GM12865 (cell line): ENCODE data around the gene ACTR3.

Source experiments
- DNase-seq: peaks from one replicate; pipeline ENCODE4 v3.0.0; 2010; ENCODE audit warnings: low read depth
- H3K4me3 ChIP-seq: 2 replicates; pipeline ENCODE4 v1.5.1; 2011; ENCODE audit warnings: mild to moderate bottlenecking, low read depth, low read length, control low read depth
- TF ChIP-seq, protein P1 (sequence below): IDR thresholded peaks from 2 replicates; pipeline ENCODE4 v1.5.1; 2011; ENCODE audit warnings: low read length, control low read depth, low read depth, inconsistent platforms; ENCODE audit not compliant: insufficient read depth; ENCODE audit errors: missing control alignments

Gene ACTR3

DNA sequence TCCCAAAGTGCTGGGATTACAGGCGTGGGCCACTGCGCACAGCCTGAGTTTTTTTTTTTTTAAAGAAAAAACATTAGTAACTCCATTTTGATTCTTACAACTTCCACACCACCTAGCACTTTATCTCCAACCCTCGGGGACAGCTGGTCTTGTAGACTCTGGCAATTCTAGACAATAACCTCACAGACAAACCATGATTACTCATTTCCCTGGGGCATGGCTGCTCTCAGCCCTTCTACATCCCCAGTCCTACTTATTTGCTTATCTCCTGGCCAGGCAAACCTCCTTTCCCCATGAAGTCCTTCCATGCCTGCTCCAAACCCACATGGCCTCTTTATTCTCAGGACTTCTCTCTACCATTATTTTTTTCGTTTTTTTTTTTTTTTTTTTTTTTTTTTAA, 91.1 kb downstream of the ACTR3 start:
- TF ChIP-seq, protein P1, sequence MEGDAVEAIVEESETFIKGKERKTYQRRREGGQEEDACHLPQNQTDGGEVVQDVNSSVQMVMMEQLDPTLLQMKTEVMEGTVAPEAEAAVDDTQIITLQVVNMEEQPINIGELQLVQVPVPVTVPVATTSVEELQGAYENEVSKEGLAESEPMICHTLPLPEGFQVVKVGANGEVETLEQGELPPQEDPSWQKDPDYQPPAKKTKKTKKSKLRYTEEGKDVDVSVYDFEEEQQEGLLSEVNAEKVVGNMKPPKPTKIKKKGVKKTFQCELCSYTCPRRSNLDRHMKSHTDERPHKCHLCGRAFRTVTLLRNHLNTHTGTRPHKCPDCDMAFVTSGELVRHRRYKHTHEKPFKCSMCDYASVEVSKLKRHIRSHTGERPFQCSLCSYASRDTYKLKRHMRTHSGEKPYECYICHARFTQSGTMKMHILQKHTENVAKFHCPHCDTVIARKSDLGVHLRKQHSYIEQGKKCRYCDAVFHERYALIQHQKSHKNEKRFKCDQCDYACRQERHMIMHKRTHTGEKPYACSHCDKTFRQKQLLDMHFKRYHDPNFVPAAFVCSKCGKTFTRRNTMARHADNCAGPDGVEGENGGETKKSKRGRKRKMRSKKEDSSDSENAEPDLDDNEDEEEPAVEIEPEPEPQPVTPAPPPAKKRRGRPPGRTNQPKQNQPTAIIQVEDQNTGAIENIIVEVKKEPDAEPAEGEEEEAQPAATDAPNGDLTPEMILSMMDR: no peak
- H3K4me3 ChIP-seq: no peak overlapping the region
- DNase-seq: no peak

DNA sequence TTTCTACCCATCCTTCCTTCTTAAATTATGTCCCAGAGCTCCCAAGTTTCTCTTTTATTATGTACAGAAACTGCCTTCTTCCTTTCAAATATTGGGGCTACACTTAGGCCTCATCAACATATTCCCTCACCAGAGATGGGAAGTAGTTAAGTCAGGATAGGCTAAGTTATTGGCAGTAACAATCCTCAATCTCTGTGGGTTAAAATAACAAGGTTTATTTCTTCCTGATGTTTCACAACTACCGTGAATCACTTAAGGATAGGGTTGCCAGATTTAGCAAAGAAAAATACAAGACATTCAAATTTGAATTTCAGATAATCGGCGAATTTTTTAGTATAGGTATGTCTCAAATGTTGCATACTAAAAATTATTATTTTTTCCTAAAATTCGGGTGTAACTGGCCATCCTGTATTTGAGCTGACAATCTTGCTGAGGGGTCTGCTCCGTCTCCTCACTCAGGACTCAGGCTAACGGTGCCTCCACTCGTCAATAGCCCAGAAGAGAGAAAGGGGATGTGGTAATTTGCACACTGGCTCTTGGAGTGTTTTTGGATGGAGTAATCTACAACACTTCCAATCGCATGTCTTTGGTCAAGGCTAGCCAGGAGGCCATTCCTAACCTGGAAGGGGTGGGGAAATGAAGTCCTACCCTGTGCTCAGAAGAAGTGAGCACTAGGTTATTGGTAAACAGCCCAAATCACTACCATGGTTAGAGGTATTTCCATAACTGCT, 91.7 kb downstream of the ACTR3 start:
- no peak for DNase-seq
- no peak overlapping the region for H3K4me3 ChIP-seq
- TF ChIP-seq, protein P1: no peak

DNA sequence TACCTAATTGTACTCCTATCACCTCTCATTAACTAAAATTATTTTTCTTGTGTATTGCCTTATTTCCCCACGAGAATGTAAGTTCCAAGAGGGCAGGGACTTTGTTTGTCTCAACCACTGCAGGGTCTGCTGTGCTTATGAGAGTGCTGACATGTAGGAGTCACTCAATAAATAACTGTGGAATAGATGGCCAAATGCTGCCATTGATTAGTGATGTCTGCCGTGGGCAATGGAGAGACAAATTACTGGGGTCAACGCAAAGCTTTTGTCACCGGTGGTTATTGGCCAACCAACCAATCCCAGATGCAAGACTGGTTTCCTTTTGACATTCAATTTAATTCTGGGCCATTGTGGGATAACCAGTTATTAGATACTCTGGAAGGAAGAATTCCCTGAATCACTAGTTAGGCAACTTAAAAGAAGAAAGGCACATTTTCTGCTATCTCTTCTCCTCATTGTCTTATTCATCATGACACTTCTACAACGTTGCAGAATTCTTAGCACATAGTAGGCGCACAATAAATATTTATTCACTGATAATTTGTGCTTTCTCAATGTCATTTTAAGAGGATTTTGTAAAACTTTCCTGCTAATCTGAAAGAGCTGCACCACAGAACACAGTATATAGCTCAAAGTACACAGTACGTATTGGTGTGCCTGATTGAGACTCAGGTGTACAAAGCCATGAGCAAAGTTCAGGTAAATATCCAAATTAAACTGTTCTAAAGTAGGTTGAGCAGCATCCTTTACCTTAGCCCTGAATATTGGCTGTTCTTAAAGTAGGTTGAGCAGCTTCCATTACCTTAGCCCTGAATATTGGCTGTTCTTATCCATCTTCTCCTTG, 95.9 kb downstream of the ACTR3 start:
- no peak overlapping the region for H3K4me3 ChIP-seq
- TF ChIP-seq, protein P1: no peak
- DNase-seq: no peak

DNA sequence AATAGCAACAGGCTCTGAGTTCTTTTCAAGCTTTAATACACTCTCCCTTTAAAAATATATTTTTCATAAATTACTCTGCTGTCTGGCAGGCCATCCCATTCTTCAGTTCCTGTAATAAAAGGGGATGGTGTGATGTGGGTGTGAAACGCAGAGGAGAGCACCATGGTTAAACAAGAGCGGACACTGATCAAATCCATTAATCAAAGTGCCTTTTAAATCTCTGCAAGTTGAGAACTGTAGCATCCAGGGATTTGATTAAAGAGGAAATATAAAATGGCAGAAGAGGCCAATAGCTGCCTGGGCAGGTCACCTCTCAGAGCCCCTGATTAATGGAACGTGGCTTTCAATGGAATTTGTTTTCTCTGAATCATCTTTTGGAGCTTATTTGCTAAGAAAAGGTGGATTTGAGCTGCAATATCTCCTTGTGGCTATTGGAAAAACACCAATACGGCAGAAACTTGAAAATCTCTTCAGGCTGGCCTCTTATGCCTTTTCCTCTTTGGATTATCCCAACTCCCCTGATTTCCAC, 96.9 kb downstream of the ACTR3 start:
- TF ChIP-seq, protein P1: no peak
- DNase-seq: no peak
- no peak overlapping the region for H3K4me3 ChIP-seq

DNA sequence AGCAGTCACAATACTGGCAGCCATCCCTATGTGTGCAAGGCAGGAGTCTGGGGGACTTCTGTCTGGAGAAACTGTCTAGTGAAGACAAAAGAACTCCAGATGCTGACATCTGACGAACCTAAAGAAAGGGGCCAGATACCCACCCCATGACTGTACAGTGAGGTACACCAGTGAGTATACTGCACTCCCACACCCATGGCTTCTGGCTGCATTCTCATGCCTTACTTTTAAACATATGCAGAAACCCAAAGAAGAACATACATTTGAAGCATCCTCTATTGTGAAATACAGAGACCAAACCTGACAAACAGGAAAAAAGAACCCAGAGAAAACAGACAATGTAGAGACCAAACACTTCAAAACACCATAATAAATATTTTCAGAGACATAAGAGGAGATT, 102.2 kb downstream of the ACTR3 start:
- no peak for DNase-seq
- TF ChIP-seq, protein P1: no peak
- no peak overlapping the region for H3K4me3 ChIP-seq

DNA sequence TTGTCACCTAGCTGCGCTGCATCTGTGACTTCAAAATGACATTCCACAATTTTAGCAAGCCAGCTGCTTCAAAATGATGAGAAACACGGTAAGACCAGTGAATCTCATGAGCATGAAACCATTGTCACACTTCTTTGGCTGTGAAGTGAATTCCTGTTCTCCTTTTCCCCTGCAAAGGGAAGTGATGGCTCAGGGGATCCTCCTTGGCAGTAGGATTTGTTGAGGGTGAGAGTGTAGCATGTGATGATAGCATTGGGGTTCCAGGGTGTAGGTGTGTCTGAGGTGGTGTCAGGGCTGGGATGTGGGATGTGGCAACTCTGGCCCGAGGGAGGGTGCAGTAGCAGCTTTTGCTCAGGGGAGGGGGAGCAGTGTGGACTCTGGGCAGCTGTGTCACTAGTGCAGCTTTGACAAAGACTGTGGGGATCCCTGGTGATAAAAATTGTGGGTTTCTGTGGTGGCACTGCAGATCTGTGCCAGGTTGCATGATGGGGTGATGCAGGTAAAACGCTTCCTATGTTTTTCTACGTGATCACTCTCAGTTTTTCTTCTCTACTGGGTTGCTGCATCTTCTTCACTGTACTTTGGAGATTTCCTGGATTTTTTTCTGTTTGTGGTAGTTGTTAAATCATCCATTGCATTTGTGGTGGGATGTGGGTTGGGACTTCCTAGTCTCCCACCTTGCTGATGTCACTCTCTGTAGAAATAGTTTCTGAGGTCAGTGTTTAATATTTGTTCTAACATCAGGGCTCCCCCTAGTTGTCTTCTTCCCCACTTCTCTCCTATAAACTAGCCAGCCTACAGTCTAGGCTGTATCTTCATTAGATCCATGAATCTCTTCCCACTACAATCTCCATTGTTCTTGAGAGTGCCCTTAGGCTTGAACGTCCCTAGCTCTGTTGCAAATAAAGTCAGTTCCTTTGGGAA, 107.0 kb downstream of the ACTR3 start:
- no peak for DNase-seq
- H3K4me3 ChIP-seq: no peak overlapping the region
- TF ChIP-seq, protein P1: no peak
